ENCODE results near the gene MACROD1. TPM values are rescaled to one million over a fixed set of nuclear protein-coding genes. Genes with fewer than 3 reads are reported as not detected.

The MACROD1 gene
- total and polyA plus RNA-seq, 10 of the 15 experiments (the other 5 are each of a cell fraction or from before 2014, with no cell fraction given): 1.2 to 22.7 (median 11.3) TPM; not detected in 1

GRCh38 chr11:64181506-64182411 is 15.8 kb upstream of the MACROD1 start (continued):
- TF ChIP-seq USF1 (IDR thresholded peaks at IDR 0.05; ENCODE audit: borderline replicate concordance, extremely low read length, insufficient read depth, low read depth, low read length) (peak; percentile 96), ZNF217 (IDR thresholded peaks at IDR 0.05) (no peak), YY1 (IDR thresholded peaks at IDR 0.05; ENCODE audit: low read depth, low read length) (no peak), PKNOX1 (IDR thresholded peaks at IDR 0.05) (no peak), RELA (IDR thresholded peaks at IDR 0.05; ENCODE audit: borderline replicate concordance, partially characterized antibody) (no peak), SIX5 (IDR thresholded peaks at IDR 0.05; ENCODE audit: low read depth, low read length, severe bottlenecking) (no peak), LARP7 (IDR thresholded peaks at IDR 0.05) (no peak), NFIC (IDR thresholded peaks at IDR 0.05; ENCODE audit: low read depth, low read length) (no peak), BACH1 (IDR thresholded peaks at IDR 0.05; ENCODE audit: borderline replicate concordance) (no peak), CBX3 (IDR thresholded peaks at IDR 0.05; ENCODE audit: borderline replicate concordance, low read depth) (no peak), NR2C2 (IDR thresholded peaks at IDR 0.05; ENCODE audit: borderline replicate concordance, control insufficient read depth, insufficient read length, low read depth) (no peak)
- TF ChIP-seq, protein P1, sequence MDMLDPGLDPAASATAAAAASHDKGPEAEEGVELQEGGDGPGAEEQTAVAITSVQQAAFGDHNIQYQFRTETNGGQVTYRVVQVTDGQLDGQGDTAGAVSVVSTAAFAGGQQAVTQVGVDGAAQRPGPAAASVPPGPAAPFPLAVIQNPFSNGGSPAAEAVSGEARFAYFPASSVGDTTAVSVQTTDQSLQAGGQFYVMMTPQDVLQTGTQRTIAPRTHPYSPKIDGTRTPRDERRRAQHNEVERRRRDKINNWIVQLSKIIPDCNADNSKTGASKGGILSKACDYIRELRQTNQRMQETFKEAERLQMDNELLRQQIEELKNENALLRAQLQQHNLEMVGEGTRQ (IDR thresholded peaks at IDR 0.05; ENCODE audit: borderline replicate concordance, low read depth, low read length): peak; percentile 70
- TF ChIP-seq, protein P2, sequence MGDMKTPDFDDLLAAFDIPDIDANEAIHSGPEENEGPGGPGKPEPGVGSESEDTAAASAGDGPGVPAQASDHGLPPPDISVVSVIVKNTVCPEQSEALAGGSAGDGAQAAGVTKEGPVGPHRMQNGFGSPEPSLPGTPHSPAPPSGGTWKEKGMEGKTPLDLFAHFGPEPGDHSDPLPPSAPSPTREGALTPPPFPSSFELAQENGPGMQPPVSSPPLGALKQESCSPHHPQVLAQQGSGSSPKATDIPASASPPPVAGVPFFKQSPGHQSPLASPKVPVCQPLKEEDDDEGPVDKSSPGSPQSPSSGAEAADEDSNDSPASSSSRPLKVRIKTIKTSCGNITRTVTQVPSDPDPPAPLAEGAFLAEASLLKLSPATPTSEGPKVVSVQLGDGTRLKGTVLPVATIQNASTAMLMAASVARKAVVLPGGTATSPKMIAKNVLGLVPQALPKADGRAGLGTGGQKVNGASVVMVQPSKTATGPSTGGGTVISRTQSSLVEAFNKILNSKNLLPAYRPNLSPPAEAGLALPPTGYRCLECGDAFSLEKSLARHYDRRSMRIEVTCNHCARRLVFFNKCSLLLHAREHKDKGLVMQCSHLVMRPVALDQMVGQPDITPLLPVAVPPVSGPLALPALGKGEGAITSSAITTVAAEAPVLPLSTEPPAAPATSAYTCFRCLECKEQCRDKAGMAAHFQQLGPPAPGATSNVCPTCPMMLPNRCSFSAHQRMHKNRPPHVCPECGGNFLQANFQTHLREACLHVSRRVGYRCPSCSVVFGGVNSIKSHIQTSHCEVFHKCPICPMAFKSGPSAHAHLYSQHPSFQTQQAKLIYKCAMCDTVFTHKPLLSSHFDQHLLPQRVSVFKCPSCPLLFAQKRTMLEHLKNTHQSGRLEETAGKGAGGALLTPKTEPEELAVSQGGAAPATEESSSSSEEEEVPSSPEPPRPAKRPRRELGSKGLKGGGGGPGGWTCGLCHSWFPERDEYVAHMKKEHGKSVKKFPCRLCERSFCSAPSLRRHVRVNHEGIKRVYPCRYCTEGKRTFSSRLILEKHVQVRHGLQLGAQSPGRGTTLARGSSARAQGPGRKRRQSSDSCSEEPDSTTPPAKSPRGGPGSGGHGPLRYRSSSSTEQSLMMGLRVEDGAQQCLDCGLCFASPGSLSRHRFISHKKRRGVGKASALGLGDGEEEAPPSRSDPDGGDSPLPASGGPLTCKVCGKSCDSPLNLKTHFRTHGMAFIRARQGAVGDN (IDR thresholded peaks at IDR 0.05): 0 out of 2 replicates have a peak, but pooled peaks have one; percentile 38
- TF ChIP-seq, protein P3, sequence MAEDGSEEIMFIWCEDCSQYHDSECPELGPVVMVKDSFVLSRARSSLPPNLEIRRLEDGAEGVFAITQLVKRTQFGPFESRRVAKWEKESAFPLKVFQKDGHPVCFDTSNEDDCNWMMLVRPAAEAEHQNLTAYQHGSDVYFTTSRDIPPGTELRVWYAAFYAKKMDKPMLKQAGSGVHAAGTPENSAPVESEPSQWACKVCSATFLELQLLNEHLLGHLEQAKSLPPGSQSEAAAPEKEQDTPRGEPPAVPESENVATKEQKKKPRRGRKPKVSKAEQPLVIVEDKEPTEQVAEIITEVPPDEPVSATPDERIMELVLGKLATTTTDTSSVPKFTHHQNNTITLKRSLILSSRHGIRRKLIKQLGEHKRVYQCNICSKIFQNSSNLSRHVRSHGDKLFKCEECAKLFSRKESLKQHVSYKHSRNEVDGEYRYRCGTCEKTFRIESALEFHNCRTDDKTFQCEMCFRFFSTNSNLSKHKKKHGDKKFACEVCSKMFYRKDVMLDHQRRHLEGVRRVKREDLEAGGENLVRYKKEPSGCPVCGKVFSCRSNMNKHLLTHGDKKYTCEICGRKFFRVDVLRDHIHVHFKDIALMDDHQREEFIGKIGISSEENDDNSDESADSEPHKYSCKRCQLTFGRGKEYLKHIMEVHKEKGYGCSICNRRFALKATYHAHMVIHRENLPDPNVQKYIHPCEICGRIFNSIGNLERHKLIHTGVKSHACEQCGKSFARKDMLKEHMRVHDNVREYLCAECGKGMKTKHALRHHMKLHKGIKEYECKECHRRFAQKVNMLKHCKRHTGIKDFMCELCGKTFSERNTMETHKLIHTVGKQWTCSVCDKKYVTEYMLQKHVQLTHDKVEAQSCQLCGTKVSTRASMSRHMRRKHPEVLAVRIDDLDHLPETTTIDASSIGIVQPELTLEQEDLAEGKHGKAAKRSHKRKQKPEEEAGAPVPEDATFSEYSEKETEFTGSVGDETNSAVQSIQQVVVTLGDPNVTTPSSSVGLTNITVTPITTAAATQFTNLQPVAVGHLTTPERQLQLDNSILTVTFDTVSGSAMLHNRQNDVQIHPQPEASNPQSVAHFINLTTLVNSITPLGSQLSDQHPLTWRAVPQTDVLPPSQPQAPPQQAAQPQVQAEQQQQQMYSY (CRISPR knock-in tag; IDR thresholded peaks at IDR 0.05): 0 out of 2 replicates have a peak, but pooled peaks have one; percentile 46

All from GM12878 (cell line).